HuH-7.5 (cell line): Measurements from ENCODE around the gene STRIP1.

ENCODE experiments used
- DNase-seq: peaks from one replicate; pipeline ENCODE4 v3.0.0; 2011; ENCODE audit warnings: low spot score

Gene STRIP1

GRCh38 chr1:110050602-110051261 is 16.3 kb downstream of the STRIP1 start:
- no peak for DNase-seq

DNA sequence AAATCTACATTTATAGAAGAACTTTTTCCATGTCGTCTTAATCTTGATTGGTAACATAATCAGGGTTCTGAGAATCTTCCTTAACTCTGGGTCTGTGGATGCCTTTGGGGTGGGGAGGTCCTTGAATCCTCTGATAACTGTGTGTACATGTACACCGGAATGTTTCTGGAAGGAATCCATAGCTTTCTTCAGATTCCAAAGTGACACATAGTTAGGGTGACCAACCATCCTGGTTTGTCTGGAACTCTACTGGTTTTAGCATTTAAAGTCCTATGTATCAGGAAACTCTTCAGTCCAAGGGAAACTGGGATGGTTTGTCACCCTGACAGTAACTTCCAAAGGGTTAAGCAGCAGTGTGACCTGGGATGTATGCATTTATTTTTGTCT is 16.8 kb downstream of the STRIP1 start:
- DNase-seq: no peak

- DNase-seq: peak; percentile 68
These were observed 19.4 kb downstream of the STRIP1 start for GRCh38 chr1:110053552-110054428.

DNA sequence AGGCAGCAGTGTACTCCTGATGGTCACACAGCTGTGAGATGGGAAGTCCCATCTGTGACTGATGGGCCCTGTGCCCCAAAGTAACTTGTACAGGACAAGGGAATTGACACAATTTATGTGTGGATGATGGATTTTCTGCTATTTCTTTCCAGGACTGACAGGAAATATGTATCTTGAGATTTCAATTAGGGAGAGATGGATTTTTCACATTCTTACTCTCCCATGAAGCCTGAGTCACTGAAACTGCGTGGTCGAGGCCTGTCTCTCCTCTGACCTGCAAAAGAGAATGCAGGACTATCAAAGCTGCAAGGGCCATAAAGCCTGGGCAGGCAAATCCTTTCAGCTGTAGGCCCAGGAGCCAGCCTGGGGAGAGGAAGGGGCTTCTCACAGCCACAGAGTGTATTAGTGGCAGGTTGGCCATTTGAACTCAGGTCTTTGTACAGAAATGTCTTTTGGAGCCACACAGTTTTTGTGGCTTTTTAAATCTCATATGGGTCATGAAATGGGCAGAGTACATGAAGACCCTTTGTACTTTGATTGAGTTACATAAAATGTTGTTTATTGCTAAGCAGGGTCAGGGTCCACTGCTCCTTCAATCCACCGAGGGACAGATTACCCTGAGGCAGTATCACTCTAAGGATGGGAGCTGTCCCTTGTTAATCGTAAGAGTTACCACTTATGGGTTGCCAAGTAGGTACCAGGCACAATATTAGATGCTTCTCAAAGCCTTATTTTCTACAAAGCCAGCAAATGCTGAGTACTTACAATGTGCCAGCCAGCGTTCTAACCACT is 21.3 kb downstream of the STRIP1 start:
- no peak for DNase-seq

GRCh38 chr1:110056285-110056683 is 21.9 kb downstream of the STRIP1 start:
- no peak for DNase-seq

DNA sequence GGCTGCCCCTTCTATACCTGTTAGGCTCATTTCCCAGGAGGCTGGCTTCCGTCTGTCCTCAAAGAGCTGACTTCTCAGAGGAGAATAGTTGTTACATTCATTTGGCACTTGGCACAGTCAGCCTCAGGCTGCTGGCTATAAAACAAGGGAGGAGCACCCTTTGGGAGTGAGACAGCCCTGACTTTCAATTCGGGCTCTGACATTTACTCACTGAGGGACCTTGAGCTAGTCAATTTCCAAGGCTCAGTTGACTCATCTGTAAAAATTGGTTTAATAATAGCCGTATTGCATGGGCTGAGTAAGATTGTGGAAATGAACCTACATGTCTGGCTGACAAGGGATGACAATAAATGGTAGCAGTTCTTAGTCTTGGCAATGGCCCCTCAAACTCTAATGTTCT is 22.4 kb downstream of the STRIP1 start:
- no peak for DNase-seq

DNA sequence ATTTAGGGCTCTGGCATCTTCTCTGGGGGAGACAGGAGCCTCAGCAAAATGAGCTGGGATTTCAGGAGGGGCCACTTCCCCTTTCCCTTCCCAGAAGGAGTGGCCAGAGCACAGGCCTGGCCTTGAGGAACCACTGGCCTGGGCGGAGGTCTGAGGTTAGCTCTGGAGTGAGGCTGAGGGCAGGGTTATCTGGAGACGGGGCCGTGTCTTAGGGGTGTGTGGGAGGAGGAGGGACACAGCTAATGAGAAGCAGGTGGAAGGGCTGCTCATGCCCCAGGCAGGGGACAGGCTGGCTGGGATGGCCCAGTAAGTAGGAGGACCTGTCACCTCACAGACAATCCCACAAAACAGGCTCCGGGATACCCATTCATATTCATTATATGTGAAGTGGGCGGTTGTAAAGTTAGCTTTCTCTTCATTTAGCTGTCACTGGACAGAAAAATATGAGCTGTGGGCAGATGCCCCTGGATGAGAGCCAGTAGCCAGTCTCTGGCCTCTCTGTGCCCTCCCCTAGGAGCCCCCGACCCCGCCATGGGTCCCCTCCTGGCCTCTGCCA is 23.6 kb downstream of the STRIP1 start:
- DNase-seq: no peak

DNA sequence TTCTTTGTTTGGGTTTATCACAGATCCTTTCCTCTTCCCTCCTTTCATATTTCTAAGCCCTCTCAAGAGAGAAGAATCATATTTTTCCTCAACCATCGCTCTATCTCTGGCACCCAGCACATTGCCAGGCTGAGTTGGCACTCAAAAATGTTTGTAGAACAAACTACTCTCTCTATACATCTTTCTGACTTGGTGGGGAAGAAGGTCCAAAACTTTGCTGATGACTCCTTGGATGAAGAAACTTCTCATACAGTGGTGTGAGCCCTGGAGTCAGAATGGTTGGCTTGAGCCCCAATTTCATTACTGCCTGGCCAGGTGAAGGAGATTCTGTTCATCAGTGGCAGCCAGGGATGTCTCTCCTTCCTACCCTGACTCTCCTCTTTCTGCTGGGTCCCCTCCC is 24.2 kb downstream of the STRIP1 start:
- no peak for DNase-seq

DNA sequence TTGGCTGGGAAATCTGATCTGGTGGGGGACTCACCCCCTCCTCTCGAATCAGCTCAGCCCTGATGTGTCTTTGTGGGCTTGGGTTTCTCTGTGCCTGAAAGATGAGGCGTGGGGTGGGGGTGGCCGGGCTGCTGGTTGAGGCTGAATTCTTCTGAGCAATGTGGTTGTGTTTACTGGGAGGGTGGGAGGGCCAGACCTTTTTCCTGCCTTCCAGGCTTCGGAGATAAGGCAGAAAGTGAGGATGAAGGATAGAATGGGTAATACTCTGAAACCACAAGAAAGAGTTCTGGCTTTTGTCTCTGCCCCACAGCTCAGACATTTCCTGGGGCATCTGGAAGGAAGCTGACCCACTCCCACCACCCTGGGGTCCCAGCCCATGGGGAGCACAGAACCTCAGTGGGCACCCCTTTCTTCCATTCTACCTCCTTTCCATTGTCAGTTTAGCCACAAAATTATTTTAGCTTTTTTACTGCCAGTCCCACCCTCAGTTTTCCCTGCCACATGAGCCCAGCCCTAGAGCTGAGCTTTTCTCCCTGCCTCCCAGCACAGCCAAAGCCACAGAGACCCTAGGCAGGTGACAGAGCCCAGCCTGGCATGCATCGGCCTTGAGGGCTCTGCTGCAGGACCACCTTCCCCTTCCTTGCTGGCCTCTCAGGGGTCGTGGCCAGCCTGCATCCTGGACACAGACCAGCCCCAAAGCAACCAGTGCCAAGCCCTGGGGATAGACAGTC is 24.9 kb downstream of the STRIP1 start:
- no peak for DNase-seq

GRCh38 chr1:110060034-110060661 is 25.7 kb downstream of the STRIP1 start:
- DNase-seq: peak; percentile 50

GRCh38 chr1:110060662-110061060 is 26.2 kb downstream of the STRIP1 start:
- DNase-seq: no peak

DNA sequence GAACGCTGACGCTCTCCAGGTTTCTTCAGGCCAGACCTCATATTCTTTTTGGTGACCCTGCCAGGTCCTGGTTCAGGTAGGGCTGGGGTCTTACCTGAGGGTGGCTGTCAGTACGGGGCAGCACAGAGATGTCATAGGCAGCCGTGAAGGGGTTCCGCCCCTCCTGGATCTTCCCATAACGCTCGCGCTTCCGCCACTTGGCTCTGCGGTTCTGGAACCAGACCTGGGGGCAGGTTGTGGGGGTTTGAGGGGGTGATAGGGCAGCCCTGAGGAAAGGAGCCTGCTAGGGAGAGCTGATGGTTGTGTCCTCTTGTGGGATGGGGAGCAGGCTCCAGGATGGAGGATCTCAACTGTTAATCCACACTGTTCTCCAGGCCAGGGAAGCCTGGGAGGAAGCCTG is 26.9 kb downstream of the STRIP1 start:
- DNase-seq: no peak

GRCh38 chr1:110062612-110063011 is 28.2 kb downstream of the STRIP1 start:
- no peak for DNase-seq

DNA sequence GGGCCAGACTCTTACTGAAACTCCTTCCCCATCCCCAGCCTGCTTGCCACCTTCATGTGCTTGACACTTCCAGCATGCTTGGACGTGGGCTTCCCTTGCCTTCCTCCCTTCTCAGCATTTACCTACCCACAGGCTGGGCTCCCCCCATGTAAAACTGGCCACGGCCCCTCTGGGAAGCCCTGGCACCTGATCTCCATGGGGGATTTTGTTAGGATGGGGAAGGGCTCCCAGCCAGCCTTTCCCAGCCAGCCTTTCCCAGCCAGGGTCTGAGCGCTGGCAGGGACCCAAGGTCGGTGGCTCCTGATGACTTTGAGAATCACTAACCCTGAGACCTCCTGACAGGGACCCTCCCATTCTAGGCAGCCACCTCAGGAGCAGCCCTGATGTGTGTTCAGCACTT is 29.4 kb downstream of the STRIP1 start:
- DNase-seq: no peak

- DNase-seq: no peak
These were observed 30.3 kb downstream of the STRIP1 start for GRCh38 chr1:110064576-110065337.

- DNase-seq: no peak
These were observed 31.4 kb downstream of the STRIP1 start for GRCh38 chr1:110065841-110066240.

DNA sequence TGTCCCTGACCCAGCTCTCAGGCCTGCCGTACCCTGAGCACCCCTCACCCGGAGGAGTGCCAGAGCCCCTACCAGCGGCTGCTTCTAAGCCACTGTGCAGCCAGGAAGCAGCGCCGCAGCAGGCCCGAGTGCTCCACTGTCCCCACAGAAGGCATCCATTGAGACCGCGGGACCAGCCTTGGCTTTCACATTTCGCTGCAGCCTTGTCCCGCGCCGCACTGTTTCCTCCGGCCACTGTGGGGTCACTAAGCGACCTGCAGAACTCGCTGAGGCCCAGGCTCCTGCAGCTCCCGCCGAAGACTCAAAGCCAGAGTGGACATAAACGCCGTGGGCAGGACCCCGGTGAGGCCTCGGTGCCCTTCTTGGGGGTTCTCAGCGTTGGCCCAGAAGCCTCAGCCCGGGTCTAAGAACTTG is 33.1 kb downstream of the STRIP1 start:
- DNase-seq: no peak

GRCh38 chr1:110067893-110068645 is 33.6 kb downstream of the STRIP1 start:
- DNase-seq: no peak

DNA sequence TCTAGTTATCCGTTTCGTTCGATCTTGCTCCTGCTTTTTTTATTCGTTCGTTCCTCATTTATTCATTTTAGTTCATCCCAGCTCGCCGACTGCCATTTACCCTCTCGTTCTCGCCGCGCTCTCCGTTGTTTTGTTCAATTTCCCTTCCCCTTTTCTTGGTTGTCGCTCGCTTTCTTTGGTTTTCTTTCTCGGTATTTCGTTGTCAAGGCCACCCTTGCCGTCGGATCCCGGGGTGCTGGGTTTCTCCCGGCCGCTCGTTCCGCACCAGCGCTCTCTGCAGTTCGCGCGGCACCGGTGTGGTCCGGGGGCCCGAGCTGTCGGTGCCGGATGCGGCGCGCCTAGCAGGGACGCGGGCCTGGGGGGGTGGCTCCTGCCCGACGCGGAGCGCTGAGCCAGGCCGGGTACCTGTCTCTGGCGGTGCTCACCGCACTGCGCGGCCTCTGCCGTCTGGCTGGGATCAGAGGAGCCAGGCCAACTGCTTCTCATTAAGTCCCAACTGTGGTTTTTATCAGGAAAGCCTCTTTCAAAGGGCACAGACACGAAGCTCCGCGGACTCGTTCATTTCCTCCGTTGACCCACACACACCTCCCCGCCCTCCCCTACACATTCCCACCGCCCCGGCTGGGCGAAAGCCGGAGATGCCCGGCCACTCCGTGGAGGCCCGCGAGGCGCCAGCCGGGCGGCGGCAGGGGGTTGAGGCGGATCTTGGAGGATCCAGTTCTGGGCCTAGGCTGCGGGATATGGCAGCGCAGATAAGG is 34.4 kb downstream of the STRIP1 start:
- no peak for DNase-seq
